Left ventricle myocardium superior (tissue), 1 donor: Measurements from ENCODE around the gene DUSP1. TPM values are rescaled to one million over a fixed set of nuclear protein-coding genes. Genes with fewer than 3 reads are reported as not detected.

Experiments used
- ATAC-seq: fragments of 200-7000 bp; cut with Tn5 transposase; one replicate; pipeline ENCODE4 v1.9.1; 2020; ENCODE audit warnings: mild to moderate bottlenecking, moderate library complexity
- DNase-seq: peaks from one replicate; pipeline ENCODE4 v3.0.0-alpha.2; 2020
- intact Hi-C: fragments of 100-400 bp; cut with micrococcal nuclease; formaldehyde crosslinking; loops from one replicate; pipeline ENCODE4 v1.11.0; 2022
- total RNA-seq: library from RNA; stranded (reverse); fragmentation: NEBNext Ultra II Directional; extraction: Animal tissue kit (Norgen Biotek cat#: 25700); gene quantifications from one replicate; pipeline ENCODE4 v1.2.1, GENCODE V29; 2021
- donor health status: DM: no; HTN: yes; CAD: no; lungs with severe emphysema.

The DUSP1 gene
- total RNA-seq, 1 donor from 2014 or later = 98.9 TPM

- intact Hi-C loops = no loop called here
- DNase-seq (peak; percentile 81), ATAC-seq (peak; percentile 65)
Measured at GRCh38 chr5:172751761-172752510, 19.1 kb downstream of the DUSP1 start.

- intact Hi-C loops = no loop called here
- peak; percentile 56 for ATAC-seq
- DNase-seq = peak; percentile 71
Measured at GRCh38 chr5:172749881-172750633, 20.9 kb downstream of the DUSP1 start.

DNA sequence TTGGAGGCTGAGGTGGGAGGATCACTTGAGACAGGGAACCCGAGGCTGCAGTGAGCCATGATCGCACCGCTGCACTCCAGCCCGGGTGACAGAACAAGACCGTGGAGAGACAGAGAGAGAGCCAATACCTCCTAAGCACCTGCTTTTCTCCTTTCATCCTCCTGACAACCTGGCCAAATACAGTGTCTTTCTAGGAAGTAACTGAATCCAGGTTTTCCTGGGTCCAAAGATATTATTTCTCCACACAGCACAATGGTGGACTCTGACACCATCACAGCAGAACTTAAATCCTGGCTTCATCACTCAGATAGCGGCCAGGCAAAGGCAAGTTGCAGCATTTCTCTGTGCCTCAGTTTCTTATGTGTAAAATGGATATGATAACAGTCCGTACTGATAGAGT, 21.9 kb downstream of the DUSP1 start:
- ATAC-seq (no peak), DNase-seq (no peak)
- intact Hi-C loops = no loop called here

- DNase-seq (peak; percentile 93), ATAC-seq (peak; percentile 82)
- intact Hi-C loops = no loop called here
Measured at GRCh38 chr5:172748341-172748843, 22.6 kb downstream of the DUSP1 start.

DNA sequence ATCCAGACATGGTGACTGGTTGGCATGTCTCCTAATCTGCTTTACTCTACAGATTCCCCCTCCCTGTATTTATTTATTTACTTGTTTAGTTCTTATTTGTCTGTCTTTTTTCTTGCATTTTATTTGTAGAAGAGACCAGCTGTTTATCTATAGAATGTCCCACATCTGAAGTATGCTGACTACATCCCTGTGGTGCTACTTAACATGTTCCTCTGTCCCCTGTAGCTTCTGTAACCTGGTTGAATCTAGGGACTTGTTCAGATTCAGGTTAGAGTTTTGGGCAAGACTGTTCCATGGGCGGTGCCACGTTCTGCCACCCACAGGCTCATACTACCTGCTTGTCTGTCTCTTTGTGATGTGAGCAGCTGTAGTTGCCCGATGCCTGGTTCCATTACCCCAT, 23.5 kb downstream of the DUSP1 start:
- DNase-seq = no peak
- ATAC-seq = no peak

GRCh38 chr5:172746725-172747124, 24.3 kb downstream of the DUSP1 start:
- intact Hi-C loops = no loop called here
- ATAC-seq (peak; percentile 10), DNase-seq (no peak)

More for the DNA sequence above, 23.5 kb downstream of the DUSP1 start:
- intact Hi-C loops = no loop called here

DNA sequence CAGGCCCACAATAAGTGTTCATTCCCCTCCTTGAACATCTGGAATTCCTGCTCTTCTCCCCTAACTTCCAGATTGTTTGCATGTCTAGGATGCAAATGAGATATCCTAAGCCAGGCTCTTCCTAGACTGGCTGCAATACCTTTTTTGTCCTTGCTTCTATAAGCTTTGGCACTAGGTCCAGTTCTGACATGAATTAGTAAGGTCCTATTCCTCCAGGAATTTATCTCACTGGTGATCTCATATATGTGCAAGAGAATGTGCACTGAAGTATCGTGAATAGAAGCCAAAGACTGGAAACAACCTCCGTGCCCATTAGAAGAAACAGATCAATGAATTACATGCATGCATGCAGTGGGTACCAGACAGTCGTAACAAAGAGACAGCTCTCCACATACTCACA, 25.2 kb downstream of the DUSP1 start:
- no peak for ATAC-seq
- no peak for DNase-seq
- intact Hi-C loops = no loop called here

GRCh38 chr5:172745406-172745805, 25.6 kb downstream of the DUSP1 start:
- DNase-seq (no peak), ATAC-seq (no peak)
- intact Hi-C loops = no loop called here

DNA sequence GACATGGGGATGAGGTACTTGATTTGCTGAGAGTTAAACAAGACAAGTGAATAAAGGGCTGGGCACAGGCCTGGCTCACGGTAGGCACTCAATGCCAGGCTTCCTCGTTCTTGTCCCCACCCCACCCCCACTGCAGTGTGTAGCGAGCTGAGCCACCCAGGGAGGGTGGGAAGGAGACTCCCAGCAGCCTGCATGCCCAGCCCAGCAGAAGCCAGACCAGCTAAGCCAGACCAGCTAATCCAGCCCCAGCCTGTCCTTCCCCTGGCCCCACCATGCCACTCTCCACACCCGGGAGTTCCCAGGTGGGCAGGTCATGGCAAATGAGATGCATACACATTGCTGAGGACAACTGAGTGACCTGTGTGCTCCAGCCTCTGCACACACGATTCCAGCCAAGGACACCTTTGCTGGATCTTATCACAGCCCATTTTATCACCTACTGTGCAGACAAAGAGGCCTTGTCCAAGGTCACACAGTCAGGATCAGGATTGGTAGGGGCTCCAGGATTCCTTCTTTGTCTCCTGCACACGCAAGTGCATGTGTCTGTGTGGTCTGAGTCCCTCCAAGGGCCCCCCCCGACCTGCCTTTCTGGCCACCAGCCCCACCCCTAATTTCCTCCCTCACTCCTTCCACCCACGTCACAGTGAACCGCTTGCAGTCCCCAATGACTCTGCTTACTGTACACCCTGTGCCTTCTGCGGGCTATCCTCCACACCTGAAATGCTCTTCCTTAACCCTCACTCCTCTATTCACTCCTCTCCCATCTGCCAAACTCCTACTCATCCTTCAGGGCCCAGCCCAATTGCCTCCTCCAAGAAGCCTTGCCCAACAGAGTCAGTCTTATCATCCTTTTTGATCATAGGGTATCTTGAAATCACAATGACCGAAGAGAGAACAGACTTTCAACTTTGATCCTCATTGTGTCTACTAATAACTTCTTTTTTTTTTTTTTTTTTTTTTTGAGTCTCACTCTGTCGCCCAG, 26.6 kb downstream of the DUSP1 start:
- intact Hi-C loops = no loop called here
- peak; percentile 56 for DNase-seq

DNA sequence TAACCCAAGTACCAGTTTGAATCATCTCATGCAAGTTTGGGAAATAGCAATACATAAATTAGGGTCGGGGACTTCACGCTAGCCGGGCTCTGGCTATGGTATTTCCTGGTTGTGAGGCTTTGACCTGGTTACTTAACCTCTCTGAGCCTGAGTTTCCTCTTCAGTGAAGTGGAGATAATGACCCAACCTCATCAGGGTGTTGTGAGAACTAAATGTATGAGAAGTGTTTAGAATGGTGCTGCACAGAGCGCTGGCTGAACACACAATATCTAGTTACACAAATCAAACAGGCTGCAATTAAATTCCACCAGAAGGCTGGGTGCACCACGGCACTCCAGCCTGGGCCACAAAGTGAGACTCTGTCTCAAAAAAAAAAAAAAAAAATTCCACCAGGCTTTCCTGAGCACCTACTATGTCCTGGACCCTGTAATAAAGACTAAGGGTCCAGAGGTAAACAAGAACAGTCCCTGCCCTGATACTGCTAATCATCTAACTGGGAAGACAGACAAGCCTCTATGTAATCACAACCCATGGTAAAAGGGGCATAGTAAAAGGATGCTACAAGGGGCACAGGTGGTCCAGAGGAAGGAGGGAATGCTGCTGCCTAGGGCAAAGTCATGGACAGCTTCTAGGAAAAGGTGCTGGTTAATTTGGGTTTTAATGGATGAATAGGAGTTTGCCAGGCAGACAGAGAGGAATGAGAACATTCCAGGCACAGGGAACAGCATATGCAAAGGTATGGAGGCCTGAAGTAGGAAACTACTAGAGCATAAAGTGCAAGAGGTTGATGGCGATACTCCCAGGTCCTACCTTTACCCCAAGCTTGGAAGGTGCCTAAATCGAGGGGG, 27.7 kb downstream of the DUSP1 start:
- DNase-seq = no peak
- intact Hi-C loops = no loop called here
- no peak for ATAC-seq

More for the DNA sequence above, 26.6 kb downstream of the DUSP1 start:
- ATAC-seq = peak; percentile 2

DNA sequence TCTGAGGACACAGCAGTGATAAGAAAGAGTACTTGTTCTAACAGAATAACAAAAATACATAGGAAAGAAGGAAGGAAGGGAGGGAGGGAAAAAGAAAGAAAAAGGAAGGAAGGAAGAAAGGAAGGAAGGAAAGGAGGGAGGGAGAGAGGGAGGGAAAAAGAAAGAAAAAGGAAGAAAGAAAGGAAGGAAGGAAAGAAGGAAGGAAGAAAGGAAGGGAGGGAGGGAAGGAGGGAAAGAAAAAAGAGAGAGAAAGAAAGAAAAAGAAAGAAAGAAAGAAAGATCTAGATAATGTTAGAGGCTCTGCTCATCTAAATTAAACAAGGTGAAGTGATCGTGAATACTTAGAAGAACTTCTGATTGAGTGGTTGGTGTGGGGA, 29.8 kb downstream of the DUSP1 start:
- intact Hi-C loops = no loop called here
- ATAC-seq (no peak), DNase-seq (no peak)

GRCh38 chr5:172740428-172741205, 30.4 kb downstream of the DUSP1 start:
- peak; percentile 86 for DNase-seq
- peak; percentile 92 for ATAC-seq
- intact Hi-C loops = no loop called here

DNA sequence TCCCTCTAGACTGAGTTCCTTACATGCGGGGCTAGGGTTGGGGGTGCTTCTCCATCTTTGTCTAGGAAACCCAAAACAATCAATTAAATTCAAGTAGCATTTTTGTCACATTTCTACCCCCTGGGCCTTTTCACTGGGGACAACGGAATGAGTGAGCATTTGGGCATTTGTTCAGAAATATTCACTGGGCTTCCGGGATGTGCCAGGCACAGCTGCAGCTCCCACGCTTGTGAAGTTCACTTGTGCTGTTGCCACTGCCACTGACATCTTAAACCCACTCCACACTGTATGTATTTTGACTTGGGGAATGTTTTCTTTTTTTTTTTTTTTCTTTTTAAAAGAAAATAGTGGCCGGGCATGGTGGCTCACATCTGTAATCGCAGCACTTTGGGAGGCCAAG, 31.6 kb downstream of the DUSP1 start:
- no peak for ATAC-seq
- intact Hi-C loops = no loop called here
- no peak for DNase-seq

GRCh38 chr5:172736508-172737135, 34.4 kb downstream of the DUSP1 start:
- intact Hi-C loops = no loop called here
- no peak for ATAC-seq
- no peak for DNase-seq

DNA sequence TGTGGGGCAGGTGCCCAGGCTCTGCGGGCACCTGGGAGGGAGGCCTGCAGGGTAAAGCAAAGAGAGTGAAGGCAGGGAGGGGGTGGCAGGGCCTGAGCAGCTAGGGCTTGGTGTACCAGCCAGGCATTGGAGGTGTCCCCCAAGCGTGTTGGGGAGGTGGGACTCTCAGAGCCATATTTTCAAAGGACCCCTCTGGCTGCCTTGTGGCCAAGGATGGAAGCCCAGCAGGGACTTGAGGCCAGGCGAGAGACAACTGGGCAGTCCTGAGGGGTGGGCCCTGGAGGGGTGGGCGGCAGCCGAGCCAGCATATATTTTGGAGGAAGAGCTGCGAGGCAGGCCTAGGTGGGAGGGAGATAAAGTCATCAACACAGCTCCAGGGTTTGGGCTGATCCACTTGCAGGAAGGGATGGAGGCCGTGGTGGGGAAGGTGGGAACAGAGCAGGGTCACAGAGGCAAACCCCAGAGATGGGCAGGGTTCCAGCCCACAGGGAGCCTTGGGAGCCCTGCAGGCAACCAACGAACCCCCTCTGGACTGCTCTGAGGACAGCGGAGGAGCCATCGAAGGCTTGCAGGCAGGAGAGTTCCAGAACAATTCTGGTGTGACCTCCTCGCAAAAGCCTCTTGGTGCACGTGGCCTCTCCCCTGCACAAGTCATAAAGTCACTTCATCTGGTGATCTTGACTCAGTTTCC, 35.7 kb downstream of the DUSP1 start:
- intact Hi-C loops = no loop called here
- no peak for ATAC-seq
- DNase-seq = no peak

GRCh38 chr5:172733974-172734346, 37.0 kb downstream of the DUSP1 start:
- ATAC-seq (peak; percentile 48), DNase-seq (peak; percentile 53)
- intact Hi-C loops = no loop called here
